ENCODE data around the gene ING5.

ING5 gene

GRCh38 chr2:241777686-241778627, 76.1 kb downstream of the ING5 start:
- peak in 1 of 2 experiments; percentile 2 for DNase-seq
